ENCODE data around the gene CD80. TPM values are rescaled to one million over a fixed set of nuclear protein-coding genes. Genes with fewer than 3 reads are reported as not detected.

Gene CD80
- total and polyA plus RNA-seq, 10 of the 15 experiments (the other 5 are each of a cell fraction or from before 2014, with no cell fraction given), result 41.4 to 137 (median 58.1) TPM

DNA sequence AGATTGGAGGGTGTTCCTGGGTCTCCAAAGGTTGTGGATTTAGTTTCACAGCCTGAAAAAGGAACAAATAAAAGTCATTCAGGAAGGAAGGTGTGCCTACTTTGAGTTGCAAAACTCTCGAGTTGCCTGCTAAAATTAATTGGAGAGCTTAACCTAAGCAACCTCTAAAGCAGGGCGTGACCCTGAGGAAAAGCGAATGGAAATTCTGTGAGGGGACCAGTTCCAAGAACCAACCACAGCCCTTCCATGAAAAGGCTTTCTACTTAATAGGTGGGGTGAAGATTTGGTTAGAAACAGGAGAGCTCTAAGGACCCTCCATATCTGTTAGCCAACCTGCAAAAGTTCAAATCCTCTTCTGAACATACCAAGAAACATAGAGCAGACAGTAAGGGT lies 1.5 kb downstream of the CD80 start:
- in situ Hi-C loops (cut with MboI) (no loop called here), intact Hi-C loops (cut with micrococcal nuclease; ENCODE audit: unreplicated experiment) (loop anchor here (2.0 to 10.0 kb wide), 6 partner anchors 59 to 537 kb away; partner anchors contain the start of genes COX17, GSK3B, POGLUT1 and TIMMDC1)
- no peak for DNase-seq (ENCODE audit: low read depth, low spot score)
- Histone ChIP-seq H2AFZ (ENCODE audit: control insufficient read depth, low read depth, low read length) (no peak overlapping the region; the same call in 1 of the 2 replicates), H3K9me3 (replicated peaks; ENCODE audit: control insufficient read depth, insufficient read depth, low read length) (no peaks in the 10 kb centered on the region), H3K79me2 (ENCODE audit: control insufficient read depth, insufficient read depth, low read length) (peaks cover 94% of the 10 kb centered on the region), H4K20me1 (ENCODE audit: control insufficient read depth, insufficient read depth) (no peaks in the 10 kb centered on the region), H3K27me3 (replicated peaks in 1 of 2; ENCODE audit: control insufficient read depth in 2 of 2, insufficient read depth in 2 of 2, low read length in 1 of 2) (no peaks in the 10 kb centered on the region), H3K4me2 (ENCODE audit: control insufficient read depth, insufficient read depth) (peak overlapping the region; percentile 98), H3K4me1 (ENCODE audit: control insufficient read depth, insufficient read depth, low read length) (peaks cover 27% of the 10 kb centered on the region), H3K9ac (ENCODE audit: control insufficient read depth, insufficient read depth, low read length) (peak overlapping the region; percentile 99), H3K4me3 (peak overlapping the region; percentile 76), H3K36me3 (ENCODE audit: control insufficient read depth in 2 of 2, insufficient read depth in 2 of 2, low read length in 1 of 2) (peaks cover 0 to 3% of the 10 kb centered on the region in 2 experiments; a peak in 1 of 4 replicates), H3K27ac (ENCODE audit: control insufficient read depth, insufficient read depth) (peak overlapping the region; percentile 98)
- no peak for FAIRE-seq
- SMC1A ChIA-PET (ENCODE audit: uncharacterized antibody, unreplicated experiment), result interaction anchor here (0.9 to 8.9 kb wide), 26 partner anchors 8 to 284 kb away, joined by 3 to 151 read pairs (median 4); partner anchors contain the start of genes COX17, PLA1A and TIMMDC1
- CTCF ChIA-PET, result interaction anchor here (0.5 to 6.0 kb wide), 12 partner anchors 24 to 675 kb away, joined by 3 to 60 read pairs (median 10); partner anchors contain the start of genes COX17, PLA1A, TIMMDC1 and TMEM39A
- whole genome bisulfite sequencing (ENCODE audit: insufficient coverage, insufficient replicate concordance, low lambda C conversion rate, missing lambda C conversion rate), result 0% methylated on average over 3 of the region's 3 CpGs
- no peak for ATAC-seq
- TF ChIP-seq WRNIP1 (IDR thresholded peaks at IDR 0.05; ENCODE audit: borderline replicate concordance, low read depth, low read length) (no peak), SMC3 (IDR thresholded peaks at IDR 0.05; ENCODE audit: borderline replicate concordance, low read length) (no peak)
- TF ChIP-seq, protein P1, sequence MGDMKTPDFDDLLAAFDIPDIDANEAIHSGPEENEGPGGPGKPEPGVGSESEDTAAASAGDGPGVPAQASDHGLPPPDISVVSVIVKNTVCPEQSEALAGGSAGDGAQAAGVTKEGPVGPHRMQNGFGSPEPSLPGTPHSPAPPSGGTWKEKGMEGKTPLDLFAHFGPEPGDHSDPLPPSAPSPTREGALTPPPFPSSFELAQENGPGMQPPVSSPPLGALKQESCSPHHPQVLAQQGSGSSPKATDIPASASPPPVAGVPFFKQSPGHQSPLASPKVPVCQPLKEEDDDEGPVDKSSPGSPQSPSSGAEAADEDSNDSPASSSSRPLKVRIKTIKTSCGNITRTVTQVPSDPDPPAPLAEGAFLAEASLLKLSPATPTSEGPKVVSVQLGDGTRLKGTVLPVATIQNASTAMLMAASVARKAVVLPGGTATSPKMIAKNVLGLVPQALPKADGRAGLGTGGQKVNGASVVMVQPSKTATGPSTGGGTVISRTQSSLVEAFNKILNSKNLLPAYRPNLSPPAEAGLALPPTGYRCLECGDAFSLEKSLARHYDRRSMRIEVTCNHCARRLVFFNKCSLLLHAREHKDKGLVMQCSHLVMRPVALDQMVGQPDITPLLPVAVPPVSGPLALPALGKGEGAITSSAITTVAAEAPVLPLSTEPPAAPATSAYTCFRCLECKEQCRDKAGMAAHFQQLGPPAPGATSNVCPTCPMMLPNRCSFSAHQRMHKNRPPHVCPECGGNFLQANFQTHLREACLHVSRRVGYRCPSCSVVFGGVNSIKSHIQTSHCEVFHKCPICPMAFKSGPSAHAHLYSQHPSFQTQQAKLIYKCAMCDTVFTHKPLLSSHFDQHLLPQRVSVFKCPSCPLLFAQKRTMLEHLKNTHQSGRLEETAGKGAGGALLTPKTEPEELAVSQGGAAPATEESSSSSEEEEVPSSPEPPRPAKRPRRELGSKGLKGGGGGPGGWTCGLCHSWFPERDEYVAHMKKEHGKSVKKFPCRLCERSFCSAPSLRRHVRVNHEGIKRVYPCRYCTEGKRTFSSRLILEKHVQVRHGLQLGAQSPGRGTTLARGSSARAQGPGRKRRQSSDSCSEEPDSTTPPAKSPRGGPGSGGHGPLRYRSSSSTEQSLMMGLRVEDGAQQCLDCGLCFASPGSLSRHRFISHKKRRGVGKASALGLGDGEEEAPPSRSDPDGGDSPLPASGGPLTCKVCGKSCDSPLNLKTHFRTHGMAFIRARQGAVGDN (IDR thresholded peaks at IDR 0.05), result 0 out of 2 replicates have a peak, but pooled peaks have one; percentile 22
- BruUV-seq (replicated peaks), result no TSS peak
- RAD21 ChIA-PET (ENCODE audit: unreplicated experiment), result interaction anchor here (1.3 to 11.9 kb wide), 12 partner anchors 8 to 317 kb away, joined by 3 to 239 read pairs (median 6); partner anchors contain the start of genes B4GALT4, COX17, PLA1A and TIMMDC1
- POLR2A ChIA-PET, result interaction anchor here (0.9 to 6.4 kb wide), 10 partner anchors 22 to 132 kb away, joined by 3 to 104 read pairs (median 6); partner anchors contain the start of genes ADPRH, COX17 and PLA1A
